GM18526 (cell line): ENCODE measurements around the gene CTF1.

Experiments used
- POLR2A ChIP-seq: IDR thresholded peaks from 3 replicates; pipeline ENCODE4 v1.6.1; 2011; ENCODE audit not compliant: insufficient read length; ENCODE audit errors: extremely low read depth

CTF1 gene

GRCh38 chr16:30896261-30896888 lies at the start of gene CTF1:
TSS of gene CTF1 (plus strand) at chr16:30896614. CDS start at chr16:30896644, 30 bp downstream.
- no peak for TF ChIP-seq POLR2A

DNA sequence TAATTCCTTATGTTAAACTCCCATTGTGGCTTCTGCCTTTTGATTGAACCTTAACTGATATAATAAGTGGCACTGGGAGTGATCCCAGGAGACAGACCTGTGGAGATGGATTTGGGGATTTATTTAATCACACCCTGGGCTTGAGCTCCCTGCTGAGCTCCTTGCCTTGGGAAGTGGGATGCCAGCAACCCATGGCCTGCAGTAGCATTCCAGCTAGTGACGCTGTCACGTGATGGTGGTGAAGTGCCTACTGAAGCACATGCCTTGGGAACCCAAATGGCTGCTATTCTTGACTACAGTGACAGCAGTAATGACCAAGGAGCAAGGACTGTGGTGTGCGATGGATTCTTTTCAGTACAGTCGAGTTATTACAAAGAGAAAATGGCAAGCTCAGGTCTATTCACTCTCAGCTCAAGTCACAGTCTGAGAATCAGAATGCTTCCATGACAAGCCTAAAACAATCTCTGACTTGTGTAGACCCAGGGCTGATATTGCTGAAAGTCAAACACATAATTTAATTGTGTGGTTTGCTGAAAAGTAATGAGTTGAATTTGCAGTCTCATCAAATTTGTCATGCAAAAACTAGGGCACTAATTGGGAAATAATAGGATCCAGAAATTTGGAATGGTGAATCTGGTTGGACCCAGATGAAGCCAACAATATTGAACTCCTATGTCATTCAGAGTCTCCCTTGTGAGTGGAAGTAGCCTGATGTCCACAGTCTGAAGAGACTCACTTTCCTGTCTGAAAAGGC lies 49.6 kb upstream of the CTF1 start:
- TF ChIP-seq POLR2A, result no peak

DNA sequence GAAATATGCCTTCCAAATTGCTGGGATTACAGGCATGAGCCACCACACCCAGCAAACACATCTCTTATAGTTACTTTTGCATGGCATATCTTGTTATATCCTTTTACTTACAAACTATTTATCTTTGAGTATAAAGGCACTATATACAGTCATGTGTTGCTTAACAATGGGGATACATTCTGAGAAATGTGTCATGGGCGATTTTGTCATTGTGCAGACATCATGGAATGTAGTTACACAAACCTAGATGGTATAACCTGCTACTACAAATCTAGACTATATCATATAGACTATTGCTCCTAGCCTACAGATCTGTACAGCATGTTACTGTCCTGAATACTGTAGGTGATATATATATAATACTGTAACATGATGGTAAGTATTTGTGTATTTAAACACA lies 46.2 kb upstream of the CTF1 start:
- no peak for TF ChIP-seq POLR2A

DNA sequence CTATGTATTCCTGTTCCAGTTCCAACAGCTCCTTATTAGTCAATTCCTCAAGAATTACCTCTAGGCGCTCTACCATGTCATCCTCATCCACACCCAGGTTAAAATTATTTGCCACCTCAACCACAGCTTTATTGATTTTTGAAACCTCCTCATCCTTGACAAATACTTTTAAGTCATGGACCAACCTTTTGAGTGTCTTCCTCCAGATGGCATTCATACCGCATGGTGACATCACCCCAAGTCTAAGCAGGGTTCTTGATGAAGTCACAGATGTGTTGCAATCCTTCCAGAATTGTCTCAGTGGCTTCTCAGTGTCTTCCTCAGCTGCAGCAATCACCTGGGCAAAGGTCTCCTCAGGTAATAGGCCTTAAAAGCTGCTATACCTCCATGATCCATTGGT lies 42.7 kb upstream of the CTF1 start:
- no peak for TF ChIP-seq POLR2A

GRCh38 chr16:30858111-30858495 lies 38.3 kb upstream of the CTF1 start:
- TF ChIP-seq POLR2A, result no peak

- TF ChIP-seq POLR2A, result no peak
These were observed 37.5 kb upstream of the CTF1 start for GRCh38 chr16:30858829-30859423.

DNA sequence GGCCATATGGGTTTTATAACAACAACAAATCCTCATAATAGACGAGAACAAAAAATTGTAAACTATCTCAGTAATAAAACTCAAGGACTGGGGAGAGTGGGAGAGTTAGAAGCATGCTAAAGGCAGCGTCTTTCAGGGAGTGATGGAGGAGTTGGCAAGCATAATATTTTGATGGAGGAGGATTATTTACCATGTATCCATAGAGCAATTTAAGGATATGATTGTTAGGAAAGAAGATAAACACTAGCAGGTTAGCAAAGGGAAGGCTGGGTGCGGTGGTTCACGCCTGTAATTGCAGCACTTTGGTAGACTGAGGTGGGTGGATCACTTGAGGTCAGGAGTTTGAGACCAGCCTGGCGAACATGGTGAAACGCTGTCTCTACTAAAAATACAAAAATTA lies 30.4 kb upstream of the CTF1 start:
- no peak for TF ChIP-seq POLR2A

- TF ChIP-seq POLR2A, result no peak
These were observed 28.7 kb upstream of the CTF1 start for GRCh38 chr16:30867747-30868146.

GRCh38 chr16:30870904-30871303 lies 25.5 kb upstream of the CTF1 start:
- TF ChIP-seq POLR2A, result no peak

DNA sequence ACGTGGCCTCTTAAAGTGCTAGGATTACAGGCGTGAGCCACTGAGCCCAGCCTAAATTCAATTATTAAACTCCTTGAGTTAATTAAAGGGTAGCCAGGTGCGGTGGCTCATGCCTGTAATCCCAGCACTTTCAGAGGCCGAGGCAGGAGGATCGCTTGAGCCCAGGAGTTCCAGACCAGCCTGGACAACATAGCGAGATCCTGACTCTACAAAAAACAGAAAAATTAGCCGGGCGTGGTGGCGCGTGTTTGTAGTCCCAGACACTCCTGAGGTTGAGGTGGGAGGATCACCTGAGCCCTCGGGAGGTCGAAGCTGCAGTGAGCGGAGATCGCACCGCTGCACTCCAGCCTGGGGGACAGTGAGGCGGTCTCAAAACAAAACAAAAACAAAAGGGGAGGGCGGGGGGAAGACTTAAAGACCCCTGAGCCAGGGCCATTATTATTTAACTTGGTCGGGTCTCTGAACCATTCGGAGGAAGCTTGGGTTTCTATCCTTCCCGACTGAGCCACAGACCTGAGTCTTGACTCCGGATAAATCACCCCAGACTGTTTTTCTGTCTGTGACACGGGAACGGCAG lies 22.1 kb upstream of the CTF1 start:
- no peak for TF ChIP-seq POLR2A

GRCh38 chr16:30874821-30875717 lies 21.3 kb upstream of the CTF1 start:
- TF ChIP-seq POLR2A, result peak; percentile 97

DNA sequence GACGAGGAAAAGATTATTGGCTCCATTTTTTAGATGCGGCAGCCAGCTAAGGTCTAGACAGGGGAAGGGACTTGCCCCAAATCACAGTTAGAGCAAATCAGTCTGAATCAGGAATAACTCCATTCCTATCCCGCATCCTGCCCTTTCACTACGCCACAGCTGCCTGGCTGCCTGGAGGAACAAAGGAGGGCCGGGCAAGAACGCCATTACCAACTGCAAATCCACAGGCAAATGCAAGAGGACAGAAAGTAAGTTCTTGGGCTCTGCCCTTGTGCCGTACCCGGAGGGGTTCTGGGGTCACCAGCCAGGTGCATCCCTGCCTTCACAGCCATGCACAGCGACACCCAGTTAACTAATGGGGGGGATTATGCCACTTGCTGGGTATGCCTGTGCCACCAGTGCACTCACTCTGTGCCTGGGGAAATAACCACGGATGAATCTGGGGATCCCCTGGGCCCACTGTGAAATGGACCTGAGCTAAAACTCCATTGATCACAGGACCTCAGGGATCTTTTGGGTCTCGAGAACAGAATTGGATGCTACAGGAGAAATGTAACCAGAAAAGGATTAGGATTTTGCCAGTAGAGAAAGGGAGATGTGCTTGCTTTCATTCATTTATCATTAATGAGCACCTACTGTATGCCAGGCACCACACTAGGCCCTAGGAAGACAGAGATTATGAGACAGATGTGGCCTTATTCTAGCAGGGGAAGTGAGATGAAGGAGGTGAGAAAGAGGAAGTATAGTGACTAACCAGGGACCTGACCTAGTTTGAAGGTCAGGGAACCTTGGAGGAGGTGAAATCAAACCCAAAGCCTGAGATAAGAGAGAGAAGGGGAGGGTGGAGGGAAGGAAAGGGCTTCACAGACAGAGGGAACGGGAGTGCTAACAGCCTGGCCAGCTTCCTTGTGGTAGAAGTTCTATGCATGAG lies 20.3 kb upstream of the CTF1 start:
- TF ChIP-seq POLR2A, result peak; percentile 35

- no peak for TF ChIP-seq POLR2A
These were observed 19.5 kb upstream of the CTF1 start for GRCh38 chr16:30876867-30877266.
